ENCODE measurements around the gene PHF2. TPM values are rescaled to one million over a fixed set of nuclear protein-coding genes. Genes with fewer than 3 reads are reported as not detected.
A peak's percentile ranks its signal among the peaks of the same experiment; 100 is the strongest.

Gene PHF2
- total and polyA plus RNA-seq, 2 of the 8 experiments (the other 6 are each of a cell fraction or from before 2014, with no cell fraction given), result 3.4 to 9.4 TPM

DNA sequence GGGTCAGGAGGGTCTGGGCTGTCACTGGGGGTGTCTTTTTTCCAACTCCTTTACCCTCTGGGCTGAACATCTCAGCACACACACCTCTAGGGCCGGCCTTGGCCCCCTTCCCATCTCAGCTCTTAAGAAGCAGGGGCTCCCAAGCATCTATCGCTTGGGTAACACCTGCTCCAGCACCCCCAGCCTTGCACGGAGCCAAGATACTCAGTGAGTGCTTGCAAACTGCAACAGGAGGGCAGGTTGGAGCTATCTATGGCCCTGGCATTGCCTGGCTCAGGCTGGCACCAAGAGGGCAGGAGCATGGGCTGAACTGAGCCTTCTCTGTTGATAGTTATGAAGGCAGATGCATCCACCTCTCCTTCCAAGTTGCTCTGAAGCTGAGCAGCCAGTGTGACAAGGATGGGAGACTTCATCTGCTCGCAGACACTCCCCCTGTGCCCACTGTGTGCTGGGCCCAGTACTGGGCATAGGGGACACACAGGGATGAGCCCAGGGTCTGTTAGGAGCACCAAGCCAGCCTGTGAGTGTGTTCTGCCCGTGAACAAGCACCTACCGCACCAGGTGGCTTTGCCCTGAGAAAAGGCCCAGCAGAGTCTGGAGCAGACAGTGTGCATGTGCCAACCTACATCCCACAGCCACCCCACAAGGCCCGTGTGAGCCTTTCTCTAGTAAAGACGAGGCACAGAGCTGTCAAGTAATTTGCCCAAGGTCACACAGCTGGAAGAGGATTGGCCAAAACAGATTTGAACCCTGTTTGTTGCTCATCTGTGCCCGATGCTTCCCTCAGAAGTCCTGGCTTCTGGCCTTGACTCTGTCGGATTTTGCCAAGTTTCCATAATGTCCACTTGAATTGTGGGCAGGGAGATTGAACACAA lies 58.2 kb downstream of the PHF2 start:
- no peak overlapping the region for H4K5ac ChIP-seq (ENCODE audit: insufficient read length, low read depth, low read length)
- H3K4ac ChIP-seq (replicated peaks; ENCODE audit: insufficient read length, low read depth, low read length), result no peak overlapping the region
- no peaks in the 10 kb centered on the region for H3K23me2 ChIP-seq (ENCODE audit: low read depth, low read length)
- no peaks in the 10 kb centered on the region for H3K79me2 ChIP-seq (ENCODE audit: control insufficient read depth in 1 of 2, insufficient read depth in 2 of 2, low read length in 2 of 2)
- no peak overlapping the region for H3K27ac ChIP-seq (ENCODE audit: low read depth, low read length)
- no peak overlapping the region for H4K91ac ChIP-seq (replicated peaks; ENCODE audit: insufficient read length, low read length)
- H3K79me1 ChIP-seq (ENCODE audit: low read depth, low read length), result no peaks in the 10 kb centered on the region
- no peak overlapping the region for H2BK15ac ChIP-seq (ENCODE audit: low read length)
- no peak overlapping the region for H2AK5ac ChIP-seq (ENCODE audit: low read depth, low read length)
- no peak overlapping the region for H3K56ac ChIP-seq (replicated peaks; ENCODE audit: insufficient read length, low read depth, low read length)
- H2AFZ ChIP-seq (ENCODE audit: low read length), result no peak overlapping the region
- no peak overlapping the region for H3K18ac ChIP-seq (ENCODE audit: extremely low read depth, low read length)
- H3K4me3 ChIP-seq (ENCODE audit: extremely low read depth in 1 of 4, insufficient read depth in 2 of 4, low read depth in 3 of 4, low read length in 4 of 4), result no peak overlapping the region
- ChIA-PET POLR2A (ENCODE audit: partially characterized antibody) (no interaction called here), CTCF (ENCODE audit: partially characterized antibody) (interaction anchor here (0.8 to 1.0 kb wide), 2 partner anchors 13 to 41 kb away, joined by 3 to 4 read pairs; no protein-coding TSS in a partner anchor)
- peaks cover 6 to 9% of the 10 kb centered on the region in 2 experiments; a peak in 2 of 4 replicates for H3K9me3 ChIP-seq (ENCODE audit: insufficient read depth in 2 of 2, low read depth in 1 of 2, low read length in 1 of 2)
- peaks cover 0 to 5% (median 0%) of the 10 kb centered on the region in 4 experiments; a peak in 2 of 7 replicates for H3K4me1 ChIP-seq (replicated peaks in 1 of 4; ENCODE audit: control insufficient read depth in 3 of 4, insufficient read depth in 4 of 4, low read length in 3 of 4)
- H3K23ac ChIP-seq (ENCODE audit: insufficient read length), result no peak overlapping the region
- H3K14ac ChIP-seq (ENCODE audit: insufficient read length), result no peak overlapping the region
- H2BK5ac ChIP-seq (ENCODE audit: low read depth, low read length), result no peak overlapping the region
- H2BK12ac ChIP-seq (ENCODE audit: low read depth, low read length), result no peak overlapping the region
- H3K36me3 ChIP-seq (ENCODE audit: control insufficient read depth in 2 of 4, insufficient read depth in 4 of 4, low read length in 3 of 4), result peaks cover 0 to 14% (median 5%) of the 10 kb centered on the region in 4 experiments; a peak in 3 of 8 replicates
- H3K4me2 ChIP-seq (ENCODE audit: insufficient read depth in 1 of 2, low read depth in 2 of 2, low read length in 2 of 2), result no peak overlapping the region
- peaks cover 0 to 3% of the 10 kb centered on the region in 2 experiments for H4K20me1 ChIP-seq (replicated peaks in 1 of 2; ENCODE audit: control insufficient read depth in 1 of 2, insufficient read depth in 2 of 2, low read length in 2 of 2)
- no peaks in the 10 kb centered on the region for H3K27me3 ChIP-seq (replicated peaks in 1 of 4; ENCODE audit: control insufficient read depth in 3 of 4, extremely low read depth in 1 of 4, insufficient read depth in 3 of 4, low read length in 3 of 4)
- H3K9ac ChIP-seq (replicated peaks in 1 of 4; ENCODE audit: extremely low read depth in 1 of 4, low read depth in 3 of 4, low read length in 3 of 4), result no peak overlapping the region
- DNase-seq (ENCODE audit: low read depth in 1 of 2, low spot score in 2 of 2) (peak in 1 of 2 experiments; percentile 40), FAIRE-seq (no peak)
- H2BK20ac ChIP-seq (ENCODE audit: low read length), result no peak overlapping the region
- H4K8ac ChIP-seq (ENCODE audit: extremely low read depth, insufficient read depth, low read length), result no peak overlapping the region
- no peak overlapping the region for H2BK120ac ChIP-seq (replicated peaks; ENCODE audit: low read depth, low read length)
- no peak for TF ChIP-seq KDM5A (IDR thresholded peaks at IDR 0.05; ENCODE audit: low read length)
- no peak for TF ChIP-seq CHD2 (IDR thresholded peaks at IDR 0.05; ENCODE audit: low read length)
- no peak for TF ChIP-seq TAF1 (IDR thresholded peaks at IDR 0.05; ENCODE audit: low read depth, low read length)
- WGBS, 2 experiments (ENCODE audit: extremely low coverage in 1 of 2, insufficient coverage in 1 of 2, insufficient read length in 1 of 2, insufficient replicate concordance in 2 of 2, low coverage in 1 of 2, low lambda C conversion rate in 2 of 2, missing lambda C conversion rate in 1 of 2), result 79% methylated on average over 10 of the region's 10 CpGs; no CpG with 5 or more reads in 1 of the 2 experiments

Data from H1 (cell line).